ENCODE data around the gene LBH. TPM values are rescaled to one million over a fixed set of nuclear protein-coding genes. Genes with fewer than 3 reads are reported as not detected.

The LBH gene
- total and polyA plus RNA-seq, 2 of the 13 experiments (the other 11 are each of a cell fraction or from before 2014, with no cell fraction given) = 0.09 to 0.25 TPM

DNA sequence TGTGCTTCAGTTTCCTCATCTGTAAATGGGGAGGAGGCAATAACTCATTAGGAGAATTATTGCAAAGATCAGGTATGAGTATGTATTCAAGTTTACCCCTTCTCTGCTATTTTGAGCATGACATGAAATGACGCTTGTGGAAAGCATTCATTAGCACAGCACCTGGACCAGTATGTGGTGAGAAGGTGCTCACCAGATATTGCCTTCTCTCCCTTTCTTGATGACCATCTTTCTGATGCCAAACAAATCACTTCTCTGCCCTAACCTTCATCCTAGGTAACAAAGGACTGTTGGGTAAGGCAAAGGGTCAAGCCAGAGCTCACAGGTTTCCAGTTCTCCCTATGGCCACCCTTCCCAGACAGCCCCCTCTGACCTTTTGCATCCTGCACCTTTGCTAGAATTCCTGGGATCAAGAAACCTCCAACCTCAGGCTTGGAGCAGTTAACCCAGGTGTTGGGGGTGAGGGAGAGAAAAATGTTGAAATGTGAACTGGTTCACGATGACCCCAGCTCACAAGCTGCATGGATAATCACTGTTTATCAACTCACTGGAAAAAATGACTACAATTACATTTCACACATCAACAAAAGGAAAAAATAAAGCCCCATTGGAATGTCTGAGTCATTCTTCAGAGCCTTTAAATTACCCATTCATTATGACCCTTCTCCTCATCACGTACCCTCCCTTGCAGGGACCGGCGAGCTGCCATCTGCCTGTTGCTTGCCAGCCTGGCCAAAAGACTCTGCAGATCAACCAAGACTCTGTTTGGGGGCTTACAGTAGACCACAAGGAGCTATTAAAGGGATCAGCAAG lies 41.6 kb downstream of the LBH start:
- ATAC-seq (no peak), DNase-seq (ENCODE audit: low spot score) (no peak), FAIRE-seq (no peak)
- intact Hi-C loops (cut with micrococcal nuclease; ENCODE audit: unreplicated experiment) = no loop called here
- POLR2A ChIA-PET = no interaction called here
- peaks cover 7% of the 10 kb centered on the region for H3K4me1 ChIP-seq (ENCODE audit: insufficient read depth, low read length)
- no peaks in the 10 kb centered on the region for H3K36me3 ChIP-seq (replicated peaks in 1 of 2; ENCODE audit: control insufficient read depth in 1 of 2, insufficient read depth in 2 of 2, low read length in 2 of 2)
- CTCF ChIA-PET (ENCODE audit: low intra/inter-chr PET ratio, low total read pairs) = no interaction called here
- H3K27ac ChIP-seq (ENCODE audit: extremely low read length, insufficient read depth, low read length) = no peak overlapping the region
- H3K4me3 ChIP-seq (replicated peaks in 1 of 3; ENCODE audit: insufficient read depth in 1 of 3, low read depth in 2 of 3, low read length in 3 of 3) = no peak overlapping the region
- no TSS peak for BruUV-seq (replicated peaks)
- no peaks in the 10 kb centered on the region for H3K79me2 ChIP-seq (ENCODE audit: insufficient read depth, low read length)
- TF ChIP-seq RAD21 (CRISPR knock-in tag; IDR thresholded peaks at IDR 0.05) (no peak), MTA1 (CRISPR knock-in tag; IDR thresholded peaks at IDR 0.05; ENCODE audit: borderline replicate concordance) (no peak), ZNF121 (CRISPR knock-in tag; IDR thresholded peaks at IDR 0.05) (no peak), ZBTB3 (CRISPR knock-in tag; IDR thresholded peaks at IDR 0.05; ENCODE audit: borderline replicate concordance, low read depth) (no peak), HNF4A (CRISPR knock-in tag; IDR thresholded peaks at IDR 0.05) (no peak), NR1H2 (CRISPR knock-in tag; IDR thresholded peaks at IDR 0.05; ENCODE audit: borderline replicate concordance, low read depth) (no peak), CBX5 (CRISPR knock-in tag; IDR thresholded peaks at IDR 0.05; ENCODE audit: borderline replicate concordance) (no peak)
- TF ChIP-seq, protein P1, sequence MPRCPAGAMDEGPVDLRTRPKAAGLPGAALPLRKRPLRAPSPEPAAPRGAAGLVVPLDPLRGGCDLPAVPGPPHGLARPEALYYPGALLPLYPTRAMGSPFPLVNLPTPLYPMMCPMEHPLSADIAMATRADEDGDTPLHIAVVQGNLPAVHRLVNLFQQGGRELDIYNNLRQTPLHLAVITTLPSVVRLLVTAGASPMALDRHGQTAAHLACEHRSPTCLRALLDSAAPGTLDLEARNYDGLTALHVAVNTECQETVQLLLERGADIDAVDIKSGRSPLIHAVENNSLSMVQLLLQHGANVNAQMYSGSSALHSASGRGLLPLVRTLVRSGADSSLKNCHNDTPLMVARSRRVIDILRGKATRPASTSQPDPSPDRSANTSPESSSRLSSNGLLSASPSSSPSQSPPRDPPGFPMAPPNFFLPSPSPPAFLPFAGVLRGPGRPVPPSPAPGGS (CRISPR knock-in tag; IDR thresholded peaks at IDR 0.05) = no peak
- H3K4me2 ChIP-seq (ENCODE audit: low read depth, low read length) = no peak overlapping the region
- 29% methylated on average over 5 of the region's 5 CpGs for WGBS (ENCODE audit: low lambda C conversion rate)
- H3K9me3 ChIP-seq (ENCODE audit: low read length) = no peaks in the 10 kb centered on the region
- H3K9ac ChIP-seq (ENCODE audit: insufficient read depth, low read depth, low read length) = no peak overlapping the region
- in situ Hi-C loops (cut with HindIII; ENCODE audit: extremely low pct_ligation_motif_present, low pct_unique_long_range_greater_than_20kb) = no loop called here
- H3K27me3 ChIP-seq (ENCODE audit: control insufficient read depth in 1 of 2, insufficient read depth in 2 of 2, low read length in 2 of 2) = peaks cover 0 to 13% of the 10 kb centered on the region in 2 experiments; a peak in 3 of 5 replicates
- H2AFZ ChIP-seq (ENCODE audit: low read length) = no peak overlapping the region
- no peaks in the 10 kb centered on the region for H4K20me1 ChIP-seq (ENCODE audit: insufficient read depth, low read length)
